Measurements from ENCODE around the gene GRAP2. TPM values are rescaled to one million over a fixed set of nuclear protein-coding genes. Genes with fewer than 3 reads are reported as not detected.

Gene GRAP2
- total RNA-seq, 2 donors from 2014 or later, result 56.4 to 59.4 TPM

- peaks cover 7% of the 10 kb centered on the region for H3K4me1 Mint-ChIP-seq (ENCODE audit: low read depth)
Observed at GRCh38 chr22:40020956-40021355, 120.1 kb downstream of the GRAP2 start.

DNA sequence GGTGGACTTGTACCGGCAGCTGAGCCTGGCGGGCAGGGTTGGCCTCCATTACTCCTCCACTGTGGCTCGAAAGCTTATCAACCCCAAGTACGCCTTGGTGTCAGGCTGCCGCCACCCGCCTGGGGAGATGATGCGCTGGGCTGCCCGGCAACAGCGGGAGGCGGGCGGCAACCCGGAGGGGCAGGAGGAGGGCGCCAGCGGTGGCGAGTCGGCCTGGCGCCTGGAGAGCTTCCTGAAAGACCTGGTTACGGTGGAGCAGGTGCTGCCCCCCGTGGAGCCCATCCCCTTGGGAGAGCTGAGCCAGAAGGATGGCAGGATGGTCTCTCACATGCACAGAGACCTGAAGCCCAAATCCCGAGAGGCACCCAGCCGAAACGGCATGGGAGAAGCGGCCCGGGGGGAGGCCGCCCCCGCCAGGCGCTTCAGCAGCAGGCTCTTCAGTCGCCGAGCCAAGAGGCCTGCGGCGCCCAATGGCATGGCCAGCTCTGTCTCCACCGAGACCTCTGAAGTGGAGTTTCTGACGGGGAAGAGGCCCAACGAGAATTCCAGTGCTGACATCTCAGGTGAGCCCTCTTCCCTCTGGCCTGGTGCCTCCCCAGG is 120.6 kb downstream of the GRAP2 start:
- H3K4me3 Mint-ChIP-seq, result no peak overlapping the region
- ATAC-seq (replicated peaks in 1 of 2) (no peak), DNase-seq (no peak)
- no peaks in the 10 kb centered on the region for H3K9me3 Mint-ChIP-seq
- no peaks in the 10 kb centered on the region for H3K36me3 Mint-ChIP-seq (ENCODE audit: insufficient read depth in 2 of 2)
- H3K27me3 Mint-ChIP-seq (ENCODE audit: low read depth), result no peaks in the 10 kb centered on the region
- H3K27ac Mint-ChIP-seq, result no peak overlapping the region
- peaks cover 7% of the 10 kb centered on the region for H3K4me1 Mint-ChIP-seq (ENCODE audit: low read depth)

More at GRCh38 chr22:40020956-40021355, 120.1 kb downstream of the GRAP2 start:
- DNase-seq (no peak), ATAC-seq (replicated peaks in 1 of 2) (no peak)
- no peak overlapping the region for H3K4me3 Mint-ChIP-seq
- H3K27me3 Mint-ChIP-seq (ENCODE audit: low read depth), result no peaks in the 10 kb centered on the region
- no peaks in the 10 kb centered on the region for H3K9me3 Mint-ChIP-seq
- no peak overlapping the region for H3K27ac Mint-ChIP-seq
- no peaks in the 10 kb centered on the region for H3K36me3 Mint-ChIP-seq (ENCODE audit: insufficient read depth in 2 of 2)

DNA sequence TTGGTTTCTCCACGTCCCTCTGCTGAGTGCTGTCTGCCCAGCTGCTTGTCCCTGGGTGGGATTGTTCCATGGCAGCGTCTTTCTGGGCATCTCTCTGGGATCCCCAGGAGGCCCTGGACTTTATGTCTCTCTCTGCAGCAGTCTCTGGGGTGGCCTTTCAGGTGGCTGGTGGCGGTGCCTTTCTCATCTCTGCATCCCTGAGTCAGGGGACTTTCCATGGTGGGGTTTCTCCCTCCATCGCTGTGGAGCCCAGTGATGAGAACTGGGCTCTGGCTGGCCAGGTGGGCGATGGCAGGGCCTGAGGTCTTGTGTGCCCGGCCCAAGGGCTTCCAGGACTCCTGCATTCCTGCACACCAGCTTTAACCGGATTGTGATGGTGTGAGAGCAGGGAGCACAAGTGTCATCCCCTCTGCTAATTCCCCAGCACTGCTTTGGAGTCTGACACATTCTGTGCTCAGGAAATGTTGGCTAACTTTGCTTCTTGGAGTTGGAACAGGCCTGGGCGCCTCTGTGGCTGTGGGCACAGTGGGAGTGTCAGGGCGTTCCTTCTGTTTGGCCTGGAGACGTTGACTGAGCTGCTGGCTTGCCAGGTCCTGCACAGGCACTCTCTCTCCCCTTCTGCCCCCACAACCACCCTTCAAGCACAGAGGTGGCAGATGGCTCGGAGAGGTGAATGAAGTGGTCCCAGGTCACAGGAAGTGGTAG is 121.8 kb downstream of the GRAP2 start:
- no peak overlapping the region for H3K4me3 Mint-ChIP-seq
- peaks cover 7% of the 10 kb centered on the region for H3K4me1 Mint-ChIP-seq (ENCODE audit: low read depth)
- H3K9me3 Mint-ChIP-seq, result no peaks in the 10 kb centered on the region
- no peak overlapping the region for H3K27ac Mint-ChIP-seq
- DNase-seq (peak in 1 of 2 donors; percentile 15), ATAC-seq (replicated peaks in 1 of 2) (peak; percentile 46 to 53)
- no peaks in the 10 kb centered on the region for H3K36me3 Mint-ChIP-seq (ENCODE audit: insufficient read depth in 2 of 2)
- no peaks in the 10 kb centered on the region for H3K27me3 Mint-ChIP-seq (ENCODE audit: low read depth)

Other genes with a start within 250 kb of the GRAP2 start
- under 1 TPM; 0.46 to 0.77 TPM for gene ENTHD1, start 7.3 kb upstream of the GRAP2 start, total RNA-seq
- gene TMA7B, start 59.3 kb downstream of the GRAP2 start, total RNA-seq, result 1 to 10 TPM; 1.4 to 2.5 TPM
- gene FAM83F, start 93.9 kb downstream of the GRAP2 start, total RNA-seq, result under 1 TPM; 0.81 to 0.89 TPM

Data from activated T-cell treated with anti-CD3 and anti-CD28 coated beads, Interleukin-2, amount 50 U/mL, for 72 hours (primary cell).